Measurements from ENCODE around the gene NPIPB2.

Gene NPIPB2

GRCh38 chr16:11913425-11914079 is 28.3 kb downstream of the NPIPB2 start:
- peak overlapping the region; percentile 85 for H3K4me3 ChIP-seq (ENCODE audit: low read depth, low read length)
- TF ChIP-seq CTCF (IDR thresholded peaks at IDR 0.05; ENCODE audit: insufficient read depth, low read depth, low read length, missing control alignments) = no peak
- peak; percentile 25 for DNase-seq (ENCODE audit: low read depth)

GRCh38 chr16:11909653-11910545 is 31.9 kb downstream of the NPIPB2 start:
- no peak for TF ChIP-seq CTCF (IDR thresholded peaks at IDR 0.05; ENCODE audit: insufficient read depth, low read depth, low read length, missing control alignments)
- no peak overlapping the region for H3K4me3 ChIP-seq (ENCODE audit: low read depth, low read length)
- no peak for DNase-seq (ENCODE audit: low read depth)

GRCh38 chr16:11907160-11907970 is 34.5 kb downstream of the NPIPB2 start:
- DNase-seq (ENCODE audit: low read depth) = no peak
- TF ChIP-seq CTCF (IDR thresholded peaks at IDR 0.05; ENCODE audit: insufficient read depth, low read depth, low read length, missing control alignments) = no peak

GRCh38 chr16:11903906-11904305 is 37.9 kb downstream of the NPIPB2 start:
- H3K4me3 ChIP-seq (ENCODE audit: low read depth, low read length) = no peak overlapping the region
- DNase-seq (ENCODE audit: low read depth) = no peak
- no peak for TF ChIP-seq CTCF (IDR thresholded peaks at IDR 0.05; ENCODE audit: insufficient read depth, low read depth, low read length, missing control alignments)

More at GRCh38 chr16:11907160-11907970, 34.5 kb downstream of the NPIPB2 start:
- no peak overlapping the region for H3K4me3 ChIP-seq (ENCODE audit: low read depth, low read length)

- no peak for DNase-seq (ENCODE audit: low read depth)
- H3K4me3 ChIP-seq (ENCODE audit: low read depth, low read length) = no peak overlapping the region
- no peak for TF ChIP-seq CTCF (IDR thresholded peaks at IDR 0.05; ENCODE audit: insufficient read depth, low read depth, low read length, missing control alignments)
Measured at GRCh38 chr16:11901091-11901490, 40.8 kb downstream of the NPIPB2 start.

- H3K4me3 ChIP-seq (ENCODE audit: low read depth, low read length) = no peak overlapping the region
- no peak for DNase-seq (ENCODE audit: low read depth)
- no peak for TF ChIP-seq CTCF (IDR thresholded peaks at IDR 0.05; ENCODE audit: insufficient read depth, low read depth, low read length, missing control alignments)
Measured at GRCh38 chr16:11896486-11897176, 45.2 kb downstream of the NPIPB2 start.

All from GM12865 (cell line).